SU-DHL-6 (cell line): ENCODE data around the gene MALRD1.

Experiments used
- H2AFZ ChIP-seq: fragments of 200-600 bp; sonication (generic); 2 replicates; pipeline ENCODE4 v1.6.1; 2014; ENCODE audit warnings: low read depth, mild to moderate bottlenecking, moderate library complexity, mixed read lengths, antibody characterized with exemption, low read length; ENCODE audit not compliant: severe bottlenecking
- H3F3A ChIP-seq: fragments of 200-600 bp; shearing (Covaris generic); 2 replicates; pipeline ENCODE4 v1.6.0; 2016; ENCODE audit warnings: antibody characterized with exemption, mild to moderate bottlenecking; ENCODE audit not compliant: insufficient read depth
- H3K27ac ChIP-seq: fragments of 200-600 bp; sonication (generic); 2 replicates; pipeline ENCODE4 v1.5.1; 2016; ENCODE audit warnings: low read depth, mild to moderate bottlenecking, low read length, moderate library complexity, mixed read lengths
- H3K27me3 ChIP-seq: fragments of 200-600 bp; sonication (generic), shearing (Covaris generic); 2 replicates; pipeline ENCODE4 v1.6.0; 2014; ENCODE audit warnings: mild to moderate bottlenecking, low read length
- H3K36me3 ChIP-seq: fragments of 200-600 bp; sonication (generic); 2 replicates; pipeline ENCODE4 v1.6.1; 2014; ENCODE audit warnings: mild to moderate bottlenecking, low read length, mixed read lengths
- H3K4me2 ChIP-seq: fragments of 300-600, 200-600 bp; shearing (Covaris generic), sonication (generic); 2 replicates; pipeline ENCODE4 v1.6.0; 2014; ENCODE audit warnings: low read length, low read depth, mild to moderate bottlenecking; ENCODE audit not compliant: poor library complexity, severe bottlenecking
- H3K4me3 ChIP-seq: fragments of 200-600 bp; sonication (generic); 2 replicates; pipeline ENCODE4 v1.5.1; 2014; ENCODE audit warnings: antibody characterized with exemption, low read length, mild to moderate bottlenecking, mixed read lengths; ENCODE audit not compliant: insufficient read depth, poor library complexity, severe bottlenecking
- H3K79me2 ChIP-seq: fragments of 200-600 bp; sonication (generic); 2 replicates; pipeline ENCODE4 v1.6.1; 2014; ENCODE audit warnings: mild to moderate bottlenecking, low read length, moderate library complexity; ENCODE audit not compliant: insufficient read depth
- H3K9ac ChIP-seq: fragments of 200-600 bp; sonication (generic); 2 replicates; pipeline ENCODE4 v1.7.0; 2014; ENCODE audit warnings: mild to moderate bottlenecking, low read length
- H3K9me2 ChIP-seq: fragments of 200-600 bp; sonication (generic); replicated peaks from 2 replicates; pipeline ENCODE4 v1.6.1; 2014; ENCODE audit warnings: low read length; ENCODE audit not compliant: insufficient read depth
- H3K9me3 ChIP-seq: fragments of 200-600 bp; sonication (generic); 2 replicates; pipeline ENCODE4 v1.6.1; 2014; ENCODE audit warnings: low read length, mixed read lengths; ENCODE audit not compliant: insufficient read depth
- H4K20me1 ChIP-seq: fragments of 200-600 bp; sonication (generic); 2 replicates; pipeline ENCODE4 v1.6.1; 2014; ENCODE audit warnings: low read depth, mild to moderate bottlenecking, antibody characterized with exemption, low read length, moderate library complexity, mixed read lengths
- CTCF ChIP-seq: fragments of 200-600 bp; sonication (generic); IDR thresholded peaks from one replicate; pipeline ENCODE4 v1.5.1; 2017; ENCODE audit warnings: antibody characterized with exemption, mild to moderate bottlenecking, low read length, moderate library complexity; ENCODE audit not compliant: insufficient read depth, poor library complexity, severe bottlenecking
- EZH2phosphoT487 ChIP-seq: fragments of 200-600 bp; sonication (generic), shearing (Covaris generic); conservative IDR thresholded peaks from 2 replicates; pipeline ENCODE4 v1.6.1; 2018; ENCODE audit warnings: mild to moderate bottlenecking, antibody characterized with exemption, low read length, moderate library complexity, mixed read lengths

Gene MALRD1

DNA sequence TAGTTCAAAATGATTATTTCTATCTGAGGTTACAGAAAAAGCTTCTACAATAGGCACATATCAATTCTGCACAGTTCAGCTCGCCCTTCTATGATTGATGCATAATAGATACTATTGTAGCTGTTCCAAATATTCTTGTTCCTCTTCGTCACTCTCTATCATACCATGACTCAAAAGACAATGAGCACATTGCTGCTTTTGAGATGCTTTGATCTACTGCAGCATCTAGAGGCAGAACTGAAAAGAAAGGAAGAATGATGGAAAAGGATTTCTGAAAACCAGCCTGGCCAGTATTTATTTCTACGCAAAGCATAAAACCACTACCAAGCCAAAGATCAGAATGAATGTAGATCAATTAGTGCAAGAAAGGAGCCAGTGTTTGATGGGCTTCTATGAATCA lies 708.3 kb downstream of the MALRD1 start:
- TF ChIP-seq CTCF (no peak), EZH2phosphoT487 (no peak)
- Histone ChIP-seq H3K4me2 (no peak overlapping the region), H3F3A (no peaks in the 10 kb centered on the region)

GRCh38 chr10:19762026-19762425 lies 713.4 kb downstream of the MALRD1 start:
- H3K79me2 ChIP-seq = no peaks in the 10 kb centered on the region
- no peak for TF ChIP-seq CTCF
- no peak for TF ChIP-seq EZH2phosphoT487
- H2AFZ ChIP-seq = no peak overlapping the region
- H3K36me3 ChIP-seq = no peaks in the 10 kb centered on the region
- H3F3A ChIP-seq = no peaks in the 10 kb centered on the region
- no peaks in the 10 kb centered on the region for H3K9me2 ChIP-seq
- no peak overlapping the region for H3K9ac ChIP-seq
- H3K27ac ChIP-seq = no peak overlapping the region
- no peak overlapping the region for H3K4me2 ChIP-seq
- no peak overlapping the region for H3K4me3 ChIP-seq
- no peaks in the 10 kb centered on the region for H3K9me3 ChIP-seq
- no peaks in the 10 kb centered on the region for H4K20me1 ChIP-seq
- no peaks in the 10 kb centered on the region for H3K27me3 ChIP-seq

More for the DNA sequence above, 708.3 kb downstream of the MALRD1 start:
- Histone ChIP-seq H3K27ac (no peak overlapping the region), H2AFZ (no peak overlapping the region), H3K9ac (no peak overlapping the region), H3K4me3 (no peak overlapping the region), H4K20me1 (no peaks in the 10 kb centered on the region), H3K9me2 (no peaks in the 10 kb centered on the region), H3K36me3 (no peaks in the 10 kb centered on the region), H3K79me2 (no peaks in the 10 kb centered on the region), H3K9me3 (no peaks in the 10 kb centered on the region), H3K27me3 (no peaks in the 10 kb centered on the region)

GRCh38 chr10:19764111-19764510 lies 715.5 kb downstream of the MALRD1 start:
- Histone ChIP-seq H3K9me2 (no peaks in the 10 kb centered on the region), H3K27ac (no peak overlapping the region), H3K9ac (no peak overlapping the region), H4K20me1 (no peaks in the 10 kb centered on the region), H3K9me3 (no peaks in the 10 kb centered on the region), H3K4me2 (no peak overlapping the region), H3K79me2 (no peaks in the 10 kb centered on the region), H3K27me3 (no peaks in the 10 kb centered on the region), H3K4me3 (no peak overlapping the region), H3F3A (no peaks in the 10 kb centered on the region), H2AFZ (no peak overlapping the region), H3K36me3 (no peaks in the 10 kb centered on the region)
- TF ChIP-seq EZH2phosphoT487 = no peak
- TF ChIP-seq CTCF = no peak
